Left ventricle myocardium inferior (tissue), 1 donor: ENCODE measurements around the gene PGAM5. TPM values are rescaled to one million over a fixed set of nuclear protein-coding genes. Genes with fewer than 3 reads are reported as not detected.
A peak's percentile ranks its signal among the peaks of the same experiment; 100 is the strongest.

ENCODE experiments used
- DNase-seq: peaks from one replicate; pipeline ENCODE4 v3.0.0-alpha.2; 2020
- H3K27ac ChIP-seq: fragments of 200-600 bp; replicated peaks from 2 replicates; pipeline ENCODE4 v1.8.0; 2021
- H3K27me3 ChIP-seq: fragments of 200-600 bp; 2 replicates; pipeline ENCODE4 v1.8.0; 2021; ENCODE audit warnings: low read depth
- H3K36me3 ChIP-seq: fragments of 200-600 bp; 2 replicates; pipeline ENCODE4 v1.8.0; 2021
- H3K4me1 ChIP-seq: fragments of 200-600 bp; 2 replicates; pipeline ENCODE4 v1.8.0; 2021
- H3K4me3 ChIP-seq: fragments of 200-600 bp; 2 replicates; pipeline ENCODE4 v1.8.0; 2021; ENCODE audit warnings: mild to moderate bottlenecking, moderate library complexity
- H3K9me3 ChIP-seq: fragments of 200-600 bp; replicated peaks from 2 replicates; pipeline ENCODE4 v1.8.0; 2021
- CTCF ChIP-seq: fragments of 200-600 bp; IDR thresholded peaks from 2 replicates; pipeline ENCODE4 v1.8.0; 2021; ENCODE audit warnings: antibody characterized with exemption, mild to moderate bottlenecking, borderline replicate concordance
- intact Hi-C: fragments of 100-400 bp; cut with micrococcal nuclease; formaldehyde crosslinking; loops from one replicate; pipeline ENCODE4 v1.11.0; 2022
- total RNA-seq: library from RNA; stranded (reverse); fragmentation: NEBNext Ultra II Directional; extraction: Animal tissue kit (Norgen Biotek cat#: 25700); gene quantifications from one replicate; pipeline ENCODE4 v1.2.1, GENCODE V29; 2021
- donor health status: DM: no; HTN: yes; CAD: no; lungs with severe emphysema.

Gene PGAM5
- total RNA-seq, 1 donor from 2014 or later = 27.3 TPM

- H3K27ac ChIP-seq = no peak overlapping the region
- DNase-seq = no peak
These were observed 3.4 kb upstream of the PGAM5 start for GRCh38 chr12:132707241-132707640.

GRCh38 chr12:132708150-132708549 is 2.5 kb upstream of the PGAM5 start:
- Histone ChIP-seq H3K9me3 (peaks cover 6% of the 10 kb centered on the region), H3K4me3 (no peak overlapping the region), H3K27me3 (no peaks in the 10 kb centered on the region), H3K36me3 (peaks cover 12% of the 10 kb centered on the region), H3K27ac (no peak overlapping the region), H3K4me1 (peaks cover 37% of the 10 kb centered on the region)
- DNase-seq = no peak
- intact Hi-C loops = no loop called here
- no peak for TF ChIP-seq CTCF

More at GRCh38 chr12:132707241-132707640, 3.4 kb upstream of the PGAM5 start:
- Histone ChIP-seq H3K4me3 (no peak overlapping the region), H3K9me3 (peaks cover 6% of the 10 kb centered on the region), H3K36me3 (peaks cover 19% of the 10 kb centered on the region), H3K27me3 (no peaks in the 10 kb centered on the region), H3K4me1 (peaks cover 28% of the 10 kb centered on the region)
- intact Hi-C loops = no loop called here
- no peak for TF ChIP-seq CTCF

GRCh38 chr12:132710043-132710404 is 618 bp upstream of the PGAM5 start:
- H3K9me3 ChIP-seq = peaks cover 6% of the 10 kb centered on the region
- intact Hi-C loops = no loop called here
- no peaks in the 10 kb centered on the region for H3K27me3 ChIP-seq
- peak overlapping the region; percentile 92 for H3K4me3 ChIP-seq
- no peak for DNase-seq
- H3K4me1 ChIP-seq = peaks cover 37% of the 10 kb centered on the region
- H3K36me3 ChIP-seq = peaks cover 8% of the 10 kb centered on the region
- peak overlapping the region; percentile 92 for H3K27ac ChIP-seq
- no peak for TF ChIP-seq CTCF

GRCh38 chr12:132711080-132711843 is 620 bp downstream of the PGAM5 start:
- Histone ChIP-seq H3K27ac (peak overlapping the region; percentile 92), H3K36me3 (peaks cover 21% of the 10 kb centered on the region), H3K9me3 (peaks cover 6% of the 10 kb centered on the region), H3K4me1 (peaks cover 37% of the 10 kb centered on the region), H3K4me3 (peak overlapping the region; percentile 92), H3K27me3 (no peaks in the 10 kb centered on the region)
- no peak for DNase-seq
- no peak for TF ChIP-seq CTCF
- intact Hi-C loops = no loop called here

GRCh38 chr12:132713123-132713522 is 2.5 kb downstream of the PGAM5 start:
- peaks cover 37% of the 10 kb centered on the region for H3K4me1 ChIP-seq
- no peaks in the 10 kb centered on the region for H3K27me3 ChIP-seq
- no peak overlapping the region for H3K27ac ChIP-seq
- H3K9me3 ChIP-seq = no peaks in the 10 kb centered on the region
- no peak overlapping the region for H3K4me3 ChIP-seq
- peaks cover 38% of the 10 kb centered on the region for H3K36me3 ChIP-seq
- intact Hi-C loops = no loop called here
- no peak for DNase-seq
- TF ChIP-seq CTCF = no peak
